SK-N-SH (cell line): ENCODE results near the gene LCNL1. TPM values are rescaled to one million over a fixed set of nuclear protein-coding genes. Genes with fewer than 3 reads are reported as not detected.

Experiments used
- CTCF ChIA-PET: fragments of 300-600, 350-600 bp; formaldehyde crosslinking; extraction: SDS; loops from one replicate; lab custom pipeline; 2021; lab: Yijun Ruan, JAX
- POLR2A ChIA-PET: fragments of 350-600 bp; sonication (Branson Sonifier 250); formaldehyde crosslinking; extraction: SDS; loops from one replicate; lab custom pipeline; 2020; ENCODE audit warnings: antibody characterized with exemption, inconsistent platforms; lab: Yijun Ruan, JAX
- DNase-seq: peaks from one replicate; pipeline ENCODE4 v3.0.0; 2012
- H2AFZ ChIP-seq: fragments of 200-600 bp; sonication (generic); 2 replicates; pipeline ENCODE4 v1.8.1; 2016; ENCODE audit warnings: antibody characterized with exemption, mild to moderate bottlenecking, low read depth
- H3F3A ChIP-seq: fragments of 200-600 bp; sonication (generic); replicated peaks from 2 replicates; pipeline ENCODE3; 2016; ENCODE audit warnings: antibody characterized with exemption, mild to moderate bottlenecking; ENCODE audit not compliant: insufficient read depth
- H3K27ac ChIP-seq, 2 experiments: fragments of 200-500 bp in 1 of 2; fragments of 200-600 bp in 1 of 2; sonication (Bioruptor generic) in 1 of 2; sonication (generic), shearing (Covaris generic) in 1 of 2; 2 replicates each; pipeline versions ENCODE4 v1.5.1 to v1.6.1; 2014 to 2016; ENCODE audit warnings: low read depth in 2 of 2, inconsistent platforms in 1 of 2, low read length in 1 of 2, mild to moderate bottlenecking in 1 of 2, mixed read lengths in 1 of 2
- H3K27me3 ChIP-seq: fragments of 200-600 bp; sonication (generic), shearing (Covaris generic); 2 replicates; pipeline ENCODE4 v1.6.1; 2016; ENCODE audit warnings: mixed run types; ENCODE audit not compliant: insufficient read depth
- H3K36me3 ChIP-seq, 2 experiments: fragments of 200-500 bp in 1 of 2; fragments of 200-600 bp in 1 of 2; sonication (Bioruptor generic) in 1 of 2; sonication (generic) in 1 of 2; replicated peaks in 1 of 2; 2 replicates each; pipeline versions ENCODE3 to v1.5.1; 2014 to 2016; ENCODE audit warnings: low read length in 1 of 2, mild to moderate bottlenecking in 1 of 2; ENCODE audit not compliant: insufficient read depth in 2 of 2, control insufficient read depth in 1 of 2
- H3K4me1 ChIP-seq, 2 experiments: fragments of 200-500 bp in 1 of 2; fragments of 200-600 bp in 1 of 2; sonication (Bioruptor generic) in 1 of 2; sonication (generic), shearing (Covaris generic) in 1 of 2; 2 replicates each; pipeline versions ENCODE4 v1.5.1 to v1.6.1; 2014 to 2016; ENCODE audit warnings: low read depth in 1 of 2, low read length in 1 of 2, mixed run types in 1 of 2; ENCODE audit not compliant: insufficient read depth in 2 of 2, control insufficient read depth in 1 of 2
- H3K4me2 ChIP-seq: fragments of 200-600 bp; sonication (generic), shearing (Covaris generic); 2 replicates; pipeline ENCODE4 v1.6.1; 2017; ENCODE audit warnings: mixed run types
- H3K4me3 ChIP-seq, 2 experiments: fragments of 200-500 bp in 1 of 2; fragments of 200-600 bp in 1 of 2; sonication (Bioruptor generic) in 1 of 2; sonication (generic), shearing (Covaris generic) in 1 of 2; 2 replicates each; pipeline versions ENCODE4 v1.5.1 to v1.8.1; 2014 to 2016; ENCODE audit warnings: low read depth in 2 of 2, inconsistent platforms in 1 of 2, low read length in 1 of 2, mild to moderate bottlenecking in 1 of 2, mixed read lengths in 1 of 2, moderate library complexity in 1 of 2
- H3K79me2 ChIP-seq: fragments of 200-600 bp; sonication (generic); 2 replicates; pipeline ENCODE4 v1.8.1; 2017; ENCODE audit warnings: mild to moderate bottlenecking; ENCODE audit not compliant: insufficient read depth
- H3K9ac ChIP-seq: fragments of 200-600 bp; sonication (generic); 2 replicates; pipeline ENCODE4 v1.6.1; 2017; ENCODE audit warnings: mixed run types
- H3K9me2 ChIP-seq: fragments of 200-600 bp; sonication (generic); 2 replicates; pipeline ENCODE4 v1.6.1; 2017; ENCODE audit warnings: mixed run types
- H3K9me3 ChIP-seq: fragments of 200-600 bp; sonication (generic); 2 replicates; pipeline ENCODE4 v1.6.1; 2017; ENCODE audit warnings: mixed run types, mild to moderate bottlenecking, moderate library complexity
- H4K20me1 ChIP-seq: fragments of 200-600 bp; sonication (generic); 2 replicates; pipeline ENCODE4 v1.6.1; 2017; ENCODE audit warnings: mild to moderate bottlenecking, mixed run types; ENCODE audit not compliant: insufficient read depth
- ELF1 ChIP-seq: IDR thresholded peaks from 2 replicates; pipeline ENCODE4 v1.4.0; 2012
- FOSL2 ChIP-seq: IDR thresholded peaks from 2 replicates; pipeline ENCODE4 v1.4.0; 2012; ENCODE audit warnings: low read depth, mild to moderate bottlenecking, moderate library complexity, borderline replicate concordance
- POLR2AphosphoS5 ChIP-seq: IDR thresholded peaks from 2 replicates; pipeline ENCODE4 v1.6.1; 2012; ENCODE audit warnings: low read depth, low read length
- RCOR1 ChIP-seq: fragments of 150-350 bp; IDR thresholded peaks from 2 replicates; pipeline ENCODE4 v1.6.1; 2017; ENCODE audit warnings: antibody characterized with exemption, low read length
- TCF12 ChIP-seq: IDR thresholded peaks from 2 replicates; pipeline ENCODE4 v1.4.0; 2012
- WGBS: methylation state at CpG from one replicate; pipeline ENCODE4 v1.1.6; 2017; ENCODE audit warnings: low lambda C conversion rate; 5-methylcytosine and 5-hydroxymethylcytosine counted together
- polyA plus RNA-seq, 3 experiments: library from polyadenylated mRNA; depleted of rRNA; stranded (reverse); fragments of >200 nt; gene quantifications; 2 replicates each; pipeline ENCODE4 v1.2.3, GENCODE V29; 2012
- TF ChIP-seq, protein P1 (sequence below): IDR thresholded peaks from 2 replicates; pipeline ENCODE4; 2012

The LCNL1 gene
- polyA plus RNA-seq, 1 of the 3 experiments (the other 2 are of a cell fraction), result not detected

DNA sequence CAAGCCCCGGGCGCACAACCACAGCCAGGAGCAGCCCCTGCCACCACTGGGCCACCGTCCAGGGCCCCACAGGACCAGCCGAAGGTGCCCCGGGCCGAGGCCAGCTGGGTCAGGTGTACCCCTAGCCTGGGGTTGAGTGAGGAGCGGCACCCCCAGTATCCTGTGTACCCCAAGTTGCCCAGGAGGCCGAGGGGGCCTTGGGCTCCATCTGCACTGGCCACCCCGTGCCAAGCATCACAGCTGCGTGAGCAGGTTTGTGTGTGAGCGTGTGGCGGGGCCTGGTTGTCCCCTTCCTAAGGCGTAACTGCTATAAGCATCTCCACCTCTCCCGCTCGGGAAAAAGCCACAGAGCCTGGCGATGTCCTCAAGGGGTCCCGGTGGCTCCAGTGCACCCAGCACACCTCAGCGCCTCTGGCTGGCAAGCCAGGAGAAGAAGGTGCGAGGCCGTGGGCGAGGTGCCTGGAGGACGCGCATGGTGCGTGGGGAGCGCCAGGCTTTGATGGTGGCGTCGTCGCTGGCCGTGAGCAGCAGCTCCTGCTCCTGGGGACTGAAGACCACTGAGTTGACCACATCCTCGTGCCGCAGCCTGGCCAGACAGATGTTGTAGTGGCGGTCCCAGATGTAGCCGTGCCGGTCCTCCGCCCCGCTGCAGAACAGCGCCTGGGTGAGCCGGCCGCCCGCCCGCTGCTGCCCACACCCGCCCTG is 42.1 kb upstream of the LCNL1 start:
- H2AFZ ChIP-seq, result no peak overlapping the region
- H3K4me2 ChIP-seq, result no peak overlapping the region
- H3K79me2 ChIP-seq, result peaks cover 28% of the 10 kb centered on the region
- TF ChIP-seq, protein P1, sequence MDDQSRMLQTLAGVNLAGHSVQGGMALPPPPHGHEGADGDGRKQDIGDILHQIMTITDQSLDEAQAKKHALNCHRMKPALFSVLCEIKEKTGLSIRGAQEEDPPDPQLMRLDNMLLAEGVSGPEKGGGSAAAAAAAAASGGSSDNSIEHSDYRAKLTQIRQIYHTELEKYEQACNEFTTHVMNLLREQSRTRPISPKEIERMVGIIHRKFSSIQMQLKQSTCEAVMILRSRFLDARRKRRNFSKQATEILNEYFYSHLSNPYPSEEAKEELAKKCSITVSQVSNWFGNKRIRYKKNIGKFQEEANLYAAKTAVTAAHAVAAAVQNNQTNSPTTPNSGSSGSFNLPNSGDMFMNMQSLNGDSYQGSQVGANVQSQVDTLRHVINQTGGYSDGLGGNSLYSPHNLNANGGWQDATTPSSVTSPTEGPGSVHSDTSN, result no peak
- H3K9me3 ChIP-seq, result no peaks in the 10 kb centered on the region
- H3K4me1 ChIP-seq, result peaks cover 0 to 13% of the 10 kb centered on the region in 2 experiments; a peak in 1 of 4 replicates
- peaks cover 10 to 38% of the 10 kb centered on the region in 2 experiments for H3K36me3 ChIP-seq
- CTCF ChIA-PET, result interaction anchor here (1.5 kb wide), 1 partner anchor 13 kb away, joined by 4 read pairs; no protein-coding TSS in a partner anchor
- 97% methylated on average over 17 of the region's 42 CpGs for WGBS
- H3F3A ChIP-seq, result peaks cover 12% of the 10 kb centered on the region
- H4K20me1 ChIP-seq, result peaks cover 13% of the 10 kb centered on the region
- H3K9ac ChIP-seq, result no peak overlapping the region
- H3K9me2 ChIP-seq, result no peaks in the 10 kb centered on the region
- no peak overlapping the region for H3K27ac ChIP-seq
- no peak overlapping the region for H3K4me3 ChIP-seq
- DNase-seq, result no peak
- no peaks in the 10 kb centered on the region for H3K27me3 ChIP-seq
- POLR2A ChIA-PET, result no interaction called here

GRCh38 chr9:136941231-136942111 is 41.3 kb upstream of the LCNL1 start:
- H3K4me1 ChIP-seq, result peaks cover 0 to 17% of the 10 kb centered on the region in 2 experiments; a peak in 1 of 4 replicates
- WGBS, result 95% methylated on average over 23 of the region's 55 CpGs
- peaks cover 9% of the 10 kb centered on the region for H3F3A ChIP-seq
- H3K36me3 ChIP-seq, result peaks cover 10 to 38% of the 10 kb centered on the region in 2 experiments
- no peaks in the 10 kb centered on the region for H3K27me3 ChIP-seq
- no peak overlapping the region for H3K9ac ChIP-seq
- H3K9me2 ChIP-seq, result no peaks in the 10 kb centered on the region
- no peak for DNase-seq
- ChIA-PET POLR2A (no interaction called here), CTCF (interaction anchor here (1.5 kb wide), 1 partner anchor 14 kb away, joined by 4 read pairs; no protein-coding TSS in a partner anchor)
- H3K27ac ChIP-seq, result no peak overlapping the region
- H3K4me3 ChIP-seq, result no peak overlapping the region
- no peak overlapping the region for H3K4me2 ChIP-seq
- H2AFZ ChIP-seq, result no peak overlapping the region
- peaks cover 28% of the 10 kb centered on the region for H3K79me2 ChIP-seq
- peaks cover 13% of the 10 kb centered on the region for H4K20me1 ChIP-seq
- no peak for TF ChIP-seq TCF12
- no peak for TF ChIP-seq FOSL2
- TF ChIP-seq POLR2AphosphoS5, result no peak
- TF ChIP-seq RCOR1, result no peak
- no peak for TF ChIP-seq ELF1
- no peaks in the 10 kb centered on the region for H3K9me3 ChIP-seq
